ENCODE data around the gene SYPL1. TPM values are rescaled to one million over a fixed set of nuclear protein-coding genes. Genes with fewer than 3 reads are reported as not detected.

The SYPL1 gene
- total RNA-seq, 1 experiment from 2014 or later, result 30.7 TPM

GRCh38 chr7:106047818-106048705 lies 64.0 kb downstream of the SYPL1 start:
- Histone ChIP-seq H3K27me3 (ENCODE audit: control insufficient read depth, insufficient read depth, low read length) (no peaks in the 10 kb centered on the region), H3K36me3 (replicated peaks; ENCODE audit: control insufficient read depth, insufficient read depth, low read length) (no peaks in the 10 kb centered on the region), H3K4me3 (ENCODE audit: insufficient read depth, low read depth, low read length) (no peak overlapping the region)
- no peak for DNase-seq

- no peak for DNase-seq
- no peaks in the 10 kb centered on the region for H3K27me3 ChIP-seq (ENCODE audit: control insufficient read depth, insufficient read depth, low read length)
- H3K4me3 ChIP-seq (ENCODE audit: insufficient read depth, low read depth, low read length), result no peak overlapping the region
- no peaks in the 10 kb centered on the region for H3K36me3 ChIP-seq (replicated peaks; ENCODE audit: control insufficient read depth, insufficient read depth, low read length)
Measured at GRCh38 chr7:106047184-106047583, 64.9 kb downstream of the SYPL1 start.

- H3K4me3 ChIP-seq (ENCODE audit: insufficient read depth, low read depth, low read length), result no peak overlapping the region
- no peaks in the 10 kb centered on the region for H3K36me3 ChIP-seq (replicated peaks; ENCODE audit: control insufficient read depth, insufficient read depth, low read length)
- DNase-seq, result no peak
- H3K27me3 ChIP-seq (ENCODE audit: control insufficient read depth, insufficient read depth, low read length), result no peaks in the 10 kb centered on the region
Measured at GRCh38 chr7:106045586-106045985, 66.5 kb downstream of the SYPL1 start.

- no peak for DNase-seq
- Histone ChIP-seq H3K36me3 (replicated peaks; ENCODE audit: control insufficient read depth, insufficient read depth, low read length) (no peaks in the 10 kb centered on the region), H3K4me3 (ENCODE audit: insufficient read depth, low read depth, low read length) (no peak overlapping the region), H3K27me3 (ENCODE audit: control insufficient read depth, insufficient read depth, low read length) (no peaks in the 10 kb centered on the region)
Measured at GRCh38 chr7:106045139-106045538, 67.0 kb downstream of the SYPL1 start.

GRCh38 chr7:106042196-106042611 lies 69.9 kb downstream of the SYPL1 start:
- Histone ChIP-seq H3K27me3 (ENCODE audit: control insufficient read depth, insufficient read depth, low read length) (no peaks in the 10 kb centered on the region), H3K36me3 (replicated peaks; ENCODE audit: control insufficient read depth, insufficient read depth, low read length) (no peaks in the 10 kb centered on the region), H3K4me3 (ENCODE audit: insufficient read depth, low read depth, low read length) (no peak overlapping the region)
- no peak for DNase-seq

GRCh38 chr7:106041140-106041717 lies 70.9 kb downstream of the SYPL1 start:
- peak; percentile 74 for DNase-seq
- no peaks in the 10 kb centered on the region for H3K36me3 ChIP-seq (replicated peaks; ENCODE audit: control insufficient read depth, insufficient read depth, low read length)
- H3K27me3 ChIP-seq (ENCODE audit: control insufficient read depth, insufficient read depth, low read length), result no peaks in the 10 kb centered on the region
- H3K4me3 ChIP-seq (ENCODE audit: insufficient read depth, low read depth, low read length), result no peak overlapping the region

Other genes starting within 250 kb of the SYPL1 start
- 10.8 and 12.7 TPM in 2 replicates for gene ATXN7L1, start 235.7 kb downstream of the SYPL1 start, total RNA-seq (2014; rRNA removed; shearing (Covaris generic))
- 5.7 and 9.5 TPM in 2 replicates for gene CDHR3, start 149.0 kb downstream of the SYPL1 start, total RNA-seq (2014; rRNA removed; shearing (Covaris generic))
- 59.5 and 95.0 TPM in 2 replicates for gene NAMPT, start 172.7 kb upstream of the SYPL1 start, total RNA-seq (2014; rRNA removed; shearing (Covaris generic))